ENCODE measurements around the gene DRC7.

Gene DRC7

DNA sequence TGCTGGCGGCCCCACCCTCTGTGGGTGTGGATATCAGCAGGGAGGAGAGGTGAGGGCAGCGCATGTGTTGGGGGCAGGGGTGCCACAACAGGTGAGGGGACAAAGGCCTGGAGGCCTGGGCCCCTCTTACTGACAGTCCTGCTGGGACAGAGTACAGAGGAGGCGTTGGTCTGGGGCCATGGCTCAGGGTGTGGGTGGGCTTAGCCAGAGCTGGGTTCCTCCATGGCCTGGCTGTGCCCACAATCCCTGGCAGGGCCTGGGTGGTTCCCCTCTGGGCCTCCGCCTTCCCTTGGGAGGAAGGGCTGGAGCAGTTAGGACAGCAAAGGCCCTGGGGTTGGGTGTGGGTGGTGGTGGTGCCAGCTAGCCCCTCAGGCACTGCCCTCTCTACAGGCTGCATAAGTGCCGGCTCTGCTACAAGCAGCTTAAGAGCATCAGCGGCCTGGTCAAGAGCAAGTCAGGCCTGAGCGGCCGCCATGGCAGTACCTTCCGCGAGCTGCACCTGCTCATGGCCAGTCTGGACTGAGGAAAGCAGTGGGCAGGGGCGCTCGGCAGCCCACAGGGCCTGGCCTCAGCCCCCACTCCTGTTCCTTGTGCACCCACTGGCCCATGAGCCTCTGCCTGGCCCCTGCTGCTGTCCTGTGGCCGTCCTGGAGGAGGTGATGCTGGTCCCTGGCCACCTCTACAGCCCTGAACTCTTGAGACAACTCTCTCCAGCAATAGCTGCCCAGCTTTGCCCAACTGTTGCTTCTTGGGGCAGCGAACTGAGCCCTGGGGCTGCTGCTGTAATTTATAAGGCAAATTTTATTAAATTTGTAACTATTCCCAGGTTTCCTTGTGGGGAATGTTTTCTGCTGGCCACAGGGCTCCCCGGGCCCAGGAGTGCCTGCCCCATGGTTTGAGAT is 62.1 kb downstream of the DRC7 start:
- Histone ChIP-seq H3K27ac (ENCODE audit: low read depth in 2 of 2, low read length in 2 of 2) (no peak overlapping the region), H3K9ac (ENCODE audit: low read depth in 1 of 2, low read length in 2 of 2) (no peak overlapping the region), H3K4me3 (ENCODE audit: low read length in 2 of 2) (no peak overlapping the region), H3K9me3 (ENCODE audit: control insufficient read depth in 2 of 2, low read length in 2 of 2) (no peaks in the 10 kb centered on the region), H3K27me3 (ENCODE audit: control insufficient read depth in 2 of 2, insufficient read depth in 2 of 2, low read length in 2 of 2) (no peaks in the 10 kb centered on the region), H3K4me1 (ENCODE audit: control insufficient read depth in 2 of 2, insufficient read depth in 2 of 2, low read length in 2 of 2) (no peaks in the 10 kb centered on the region), H3K36me3 (ENCODE audit: control insufficient read depth in 2 of 2, insufficient read depth in 2 of 2, low read length in 2 of 2) (peaks cover 3 to 8% of the 10 kb centered on the region in 2 donors)

DNA sequence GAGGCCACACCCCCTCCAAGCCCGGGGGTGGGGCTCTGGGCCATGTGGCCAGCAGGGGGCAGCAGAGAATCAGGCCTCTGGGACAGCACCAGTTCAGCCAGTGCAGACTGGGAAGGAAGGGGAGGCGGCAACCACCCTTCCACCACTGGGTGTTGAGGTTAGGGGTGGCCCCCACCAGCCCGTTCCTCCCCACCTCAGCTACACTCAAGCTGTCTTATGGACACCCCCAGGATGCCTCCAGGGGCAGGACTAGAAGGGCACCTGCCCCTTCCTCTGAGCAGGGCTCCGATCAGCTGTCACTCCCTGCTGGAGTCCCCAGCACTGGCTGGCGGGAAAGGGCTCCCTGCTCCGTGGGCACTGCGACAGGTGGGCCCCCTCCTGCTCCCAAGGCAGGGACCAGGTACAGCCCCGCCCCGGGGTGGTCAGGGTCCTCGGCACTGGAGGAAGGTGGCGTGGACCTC is 62.8 kb downstream of the DRC7 start:
- H3K27me3 ChIP-seq (ENCODE audit: control insufficient read depth in 2 of 2, insufficient read depth in 2 of 2, low read length in 2 of 2): no peaks in the 10 kb centered on the region
- peaks cover 3 to 8% of the 10 kb centered on the region in 2 donors for H3K36me3 ChIP-seq (ENCODE audit: control insufficient read depth in 2 of 2, insufficient read depth in 2 of 2, low read length in 2 of 2)
- H3K9ac ChIP-seq (ENCODE audit: low read depth in 1 of 2, low read length in 2 of 2): no peak overlapping the region
- no peak overlapping the region for H3K27ac ChIP-seq (ENCODE audit: low read depth in 2 of 2, low read length in 2 of 2)
- no peak overlapping the region for H3K4me3 ChIP-seq (ENCODE audit: low read length in 2 of 2)
- no peaks in the 10 kb centered on the region for H3K4me1 ChIP-seq (ENCODE audit: control insufficient read depth in 2 of 2, insufficient read depth in 2 of 2, low read length in 2 of 2)
- H3K9me3 ChIP-seq (ENCODE audit: control insufficient read depth in 2 of 2, low read length in 2 of 2): no peaks in the 10 kb centered on the region

DNA sequence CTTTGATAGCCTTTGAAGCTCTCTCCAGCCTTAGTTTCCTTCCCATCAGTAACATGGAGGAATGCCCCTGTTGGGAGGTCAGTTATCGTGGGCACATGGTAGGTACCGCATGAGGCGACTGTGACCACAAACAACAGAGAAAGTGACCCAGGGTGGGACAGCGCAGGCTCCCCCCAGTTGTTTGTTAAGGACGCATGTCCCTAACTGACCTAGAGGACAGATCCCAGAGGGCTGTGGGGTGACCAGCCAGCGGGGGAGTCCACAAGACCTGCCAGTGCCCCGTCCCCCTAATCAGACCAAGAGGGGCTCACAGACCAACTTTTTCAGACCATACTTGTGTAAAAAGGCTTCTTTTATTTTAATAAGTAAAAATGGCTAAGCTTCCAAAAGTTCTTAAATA is 63.3 kb downstream of the DRC7 start:
- Histone ChIP-seq H3K27me3 (ENCODE audit: control insufficient read depth in 2 of 2, insufficient read depth in 2 of 2, low read length in 2 of 2) (no peaks in the 10 kb centered on the region), H3K4me3 (ENCODE audit: low read length in 2 of 2) (no peak overlapping the region), H3K36me3 (ENCODE audit: control insufficient read depth in 2 of 2, insufficient read depth in 2 of 2, low read length in 2 of 2) (peaks cover 3 to 8% of the 10 kb centered on the region in 2 donors), H3K9ac (ENCODE audit: low read depth in 1 of 2, low read length in 2 of 2) (no peak overlapping the region), H3K27ac (ENCODE audit: low read depth in 2 of 2, low read length in 2 of 2) (no peak overlapping the region), H3K9me3 (ENCODE audit: control insufficient read depth in 2 of 2, low read length in 2 of 2) (no peaks in the 10 kb centered on the region), H3K4me1 (ENCODE audit: control insufficient read depth in 2 of 2, insufficient read depth in 2 of 2, low read length in 2 of 2) (no peaks in the 10 kb centered on the region)

DNA sequence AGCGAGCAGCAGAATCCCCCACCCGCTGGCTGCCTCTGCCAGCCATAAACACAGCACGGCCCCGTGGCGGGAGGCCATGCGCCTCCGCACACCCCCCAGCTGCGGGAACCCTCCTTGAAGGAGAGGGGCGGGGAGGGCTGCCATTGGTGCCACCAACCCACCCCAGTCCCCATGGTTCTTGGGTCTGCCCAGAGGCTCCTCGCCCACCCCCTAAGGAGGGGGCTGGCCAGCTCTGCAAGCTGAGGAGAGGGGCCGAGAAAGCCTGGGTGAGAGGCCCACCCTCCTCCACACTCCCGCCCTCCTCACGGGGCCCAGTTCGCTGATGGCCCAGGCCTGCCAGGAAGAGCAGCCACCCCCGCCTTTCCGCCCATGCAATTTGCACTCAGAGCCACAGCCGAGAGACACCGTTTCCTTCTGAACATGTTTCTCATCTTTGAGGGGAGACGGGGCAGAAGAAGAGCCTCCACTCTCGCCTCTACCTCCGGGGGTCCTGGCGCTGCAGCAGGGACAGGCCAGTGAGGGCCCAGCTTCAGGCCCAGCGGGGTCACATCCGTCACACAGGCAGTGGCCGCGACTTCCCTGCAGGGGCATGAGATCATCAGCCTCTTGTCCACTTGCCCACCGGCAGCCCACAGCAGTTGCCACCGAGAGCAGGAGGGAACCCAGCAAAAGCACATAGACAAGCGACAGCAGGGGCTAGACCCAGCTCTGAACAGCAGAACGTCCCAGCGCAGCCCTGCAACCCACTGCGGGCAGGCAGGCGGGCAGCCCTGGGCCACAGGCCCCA is 63.9 kb downstream of the DRC7 start:
- no peaks in the 10 kb centered on the region for H3K9me3 ChIP-seq (ENCODE audit: control insufficient read depth in 2 of 2, low read length in 2 of 2)
- no peaks in the 10 kb centered on the region for H3K27me3 ChIP-seq (ENCODE audit: control insufficient read depth in 2 of 2, insufficient read depth in 2 of 2, low read length in 2 of 2)
- no peak overlapping the region for H3K9ac ChIP-seq (ENCODE audit: low read depth in 1 of 2, low read length in 2 of 2)
- H3K4me1 ChIP-seq (ENCODE audit: control insufficient read depth in 2 of 2, insufficient read depth in 2 of 2, low read length in 2 of 2): no peaks in the 10 kb centered on the region
- H3K4me3 ChIP-seq (ENCODE audit: low read length in 2 of 2): no peak overlapping the region
- H3K27ac ChIP-seq (ENCODE audit: low read depth in 2 of 2, low read length in 2 of 2): no peak overlapping the region
- peaks cover 1 to 8% of the 10 kb centered on the region in 2 donors for H3K36me3 ChIP-seq (ENCODE audit: control insufficient read depth in 2 of 2, insufficient read depth in 2 of 2, low read length in 2 of 2)

GRCh38 chr16:57759131-57759530 is 64.5 kb downstream of the DRC7 start:
- peaks cover 0 to 8% of the 10 kb centered on the region in 2 donors for H3K36me3 ChIP-seq (ENCODE audit: control insufficient read depth in 2 of 2, insufficient read depth in 2 of 2, low read length in 2 of 2)
- H3K4me1 ChIP-seq (ENCODE audit: control insufficient read depth in 2 of 2, insufficient read depth in 2 of 2, low read length in 2 of 2): no peaks in the 10 kb centered on the region
- no peak overlapping the region for H3K4me3 ChIP-seq (ENCODE audit: low read length in 2 of 2)
- no peak overlapping the region for H3K9ac ChIP-seq (ENCODE audit: low read depth in 1 of 2, low read length in 2 of 2)
- H3K27me3 ChIP-seq (ENCODE audit: control insufficient read depth in 2 of 2, insufficient read depth in 2 of 2, low read length in 2 of 2): no peaks in the 10 kb centered on the region
- no peak overlapping the region for H3K27ac ChIP-seq (ENCODE audit: low read depth in 2 of 2, low read length in 2 of 2)
- H3K9me3 ChIP-seq (ENCODE audit: control insufficient read depth in 2 of 2, low read length in 2 of 2): no peaks in the 10 kb centered on the region

GRCh38 chr16:57759541-57760356 is 65.1 kb downstream of the DRC7 start:
- Histone ChIP-seq H3K27ac (ENCODE audit: low read depth in 2 of 2, low read length in 2 of 2) (no peak overlapping the region), H3K9me3 (ENCODE audit: control insufficient read depth in 2 of 2, low read length in 2 of 2) (no peaks in the 10 kb centered on the region), H3K4me3 (ENCODE audit: low read length in 2 of 2) (no peak overlapping the region), H3K27me3 (ENCODE audit: control insufficient read depth in 2 of 2, insufficient read depth in 2 of 2, low read length in 2 of 2) (no peaks in the 10 kb centered on the region), H3K9ac (ENCODE audit: low read depth in 1 of 2, low read length in 2 of 2) (no peak overlapping the region), H3K4me1 (ENCODE audit: control insufficient read depth in 2 of 2, insufficient read depth in 2 of 2, low read length in 2 of 2) (no peaks in the 10 kb centered on the region), H3K36me3 (ENCODE audit: control insufficient read depth in 2 of 2, insufficient read depth in 2 of 2, low read length in 2 of 2) (peaks cover 0 to 8% of the 10 kb centered on the region in 2 donors)

DNA sequence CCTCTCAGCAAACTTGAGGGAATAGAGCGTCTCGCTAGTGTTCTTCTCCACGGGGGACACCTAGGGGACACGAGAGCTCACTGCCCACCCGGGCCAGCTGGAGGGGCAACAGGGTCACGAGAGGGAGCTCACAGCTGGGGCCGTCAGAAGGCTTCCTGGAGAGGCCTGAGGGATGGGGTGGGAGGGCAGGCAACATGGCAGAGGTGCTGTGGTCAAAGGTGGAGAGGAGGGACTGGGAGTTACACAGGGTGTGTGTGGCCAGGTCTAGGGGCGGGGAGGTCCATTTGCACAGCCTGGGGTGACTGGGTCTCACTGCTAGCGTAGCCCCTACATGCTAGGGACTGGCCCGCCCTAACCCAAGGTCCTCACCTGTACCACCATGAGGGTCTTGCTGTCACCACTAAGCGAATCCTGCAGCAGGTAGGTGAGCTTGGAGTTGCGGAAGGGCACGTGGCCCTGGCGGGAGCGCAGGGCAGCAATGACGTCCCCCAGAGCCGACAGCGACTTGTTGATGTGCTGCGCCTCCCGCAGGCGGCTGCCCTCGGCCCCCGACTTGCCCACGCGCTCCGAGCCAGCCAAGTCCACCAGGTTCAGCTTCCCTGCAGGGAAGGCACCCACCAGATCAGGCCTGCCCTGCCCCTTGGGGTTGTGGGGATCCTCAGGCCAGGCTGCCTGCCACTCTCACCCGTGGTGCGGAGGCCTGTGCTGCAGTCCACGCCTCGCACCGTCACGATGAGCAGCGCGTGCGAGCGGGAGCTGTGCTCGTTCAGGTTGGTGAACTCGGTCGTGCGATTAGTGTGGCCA is 66.0 kb downstream of the DRC7 start:
- Histone ChIP-seq H3K9ac (ENCODE audit: low read depth in 1 of 2, low read length in 2 of 2) (no peak overlapping the region), H3K9me3 (ENCODE audit: control insufficient read depth in 2 of 2, low read length in 2 of 2) (no peaks in the 10 kb centered on the region), H3K27ac (ENCODE audit: low read depth in 2 of 2, low read length in 2 of 2) (no peak overlapping the region), H3K4me1 (ENCODE audit: control insufficient read depth in 2 of 2, insufficient read depth in 2 of 2, low read length in 2 of 2) (no peaks in the 10 kb centered on the region), H3K4me3 (ENCODE audit: low read length in 2 of 2) (no peak overlapping the region), H3K36me3 (ENCODE audit: control insufficient read depth in 2 of 2, insufficient read depth in 2 of 2, low read length in 2 of 2) (peaks cover 0 to 2% of the 10 kb centered on the region in 2 donors), H3K27me3 (ENCODE audit: control insufficient read depth in 2 of 2, insufficient read depth in 2 of 2, low read length in 2 of 2) (no peaks in the 10 kb centered on the region)

GRCh38 chr16:57761301-57761700 is 66.7 kb downstream of the DRC7 start:
- H3K36me3 ChIP-seq (ENCODE audit: control insufficient read depth in 2 of 2, insufficient read depth in 2 of 2, low read length in 2 of 2): peaks cover 0 to 2% of the 10 kb centered on the region in 2 donors
- H3K27ac ChIP-seq (ENCODE audit: low read depth in 2 of 2, low read length in 2 of 2): no peak overlapping the region
- no peaks in the 10 kb centered on the region for H3K27me3 ChIP-seq (ENCODE audit: control insufficient read depth in 2 of 2, insufficient read depth in 2 of 2, low read length in 2 of 2)
- H3K9me3 ChIP-seq (ENCODE audit: control insufficient read depth in 2 of 2, low read length in 2 of 2): no peaks in the 10 kb centered on the region
- H3K4me3 ChIP-seq (ENCODE audit: low read length in 2 of 2): no peak overlapping the region
- no peak overlapping the region for H3K9ac ChIP-seq (ENCODE audit: low read depth in 1 of 2, low read length in 2 of 2)
- H3K4me1 ChIP-seq (ENCODE audit: control insufficient read depth in 2 of 2, insufficient read depth in 2 of 2, low read length in 2 of 2): no peaks in the 10 kb centered on the region

GRCh38 chr16:57761957-57762356 is 67.4 kb downstream of the DRC7 start:
- no peak overlapping the region for H3K9ac ChIP-seq (ENCODE audit: low read depth in 1 of 2, low read length in 2 of 2)
- no peak overlapping the region for H3K4me3 ChIP-seq (ENCODE audit: low read length in 2 of 2)
- H3K36me3 ChIP-seq (ENCODE audit: control insufficient read depth in 2 of 2, insufficient read depth in 2 of 2, low read length in 2 of 2): peaks cover 0 to 2% of the 10 kb centered on the region in 2 donors
- H3K27ac ChIP-seq (ENCODE audit: low read depth in 2 of 2, low read length in 2 of 2): no peak overlapping the region
- no peaks in the 10 kb centered on the region for H3K27me3 ChIP-seq (ENCODE audit: control insufficient read depth in 2 of 2, insufficient read depth in 2 of 2, low read length in 2 of 2)
- H3K4me1 ChIP-seq (ENCODE audit: control insufficient read depth in 2 of 2, insufficient read depth in 2 of 2, low read length in 2 of 2): no peaks in the 10 kb centered on the region
- H3K9me3 ChIP-seq (ENCODE audit: control insufficient read depth in 2 of 2, low read length in 2 of 2): no peaks in the 10 kb centered on the region
